ENCODE results near the gene LNP1.

Gene LNP1

DNA sequence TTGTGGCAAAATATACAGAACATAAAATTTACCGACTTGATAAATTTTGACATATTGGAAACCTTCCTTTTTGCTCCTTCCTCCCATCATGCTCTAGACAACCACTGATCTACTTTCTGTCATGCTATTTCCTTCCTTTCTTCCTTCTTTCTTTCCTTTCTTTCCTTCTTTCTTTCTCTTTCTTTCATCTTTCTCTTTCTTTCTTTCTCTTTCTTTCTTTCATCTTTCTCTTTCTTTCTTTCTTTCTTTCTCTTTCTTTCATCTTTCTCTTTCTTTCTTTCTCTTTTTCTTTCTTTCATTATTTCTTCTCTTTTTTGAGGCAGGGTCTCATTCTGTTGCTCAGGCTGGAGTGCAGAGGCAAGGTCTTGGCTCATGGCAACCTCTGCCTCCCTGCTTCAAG is 82.2 kb downstream of the LNP1 start:
- no peak for DNase-seq

DNA sequence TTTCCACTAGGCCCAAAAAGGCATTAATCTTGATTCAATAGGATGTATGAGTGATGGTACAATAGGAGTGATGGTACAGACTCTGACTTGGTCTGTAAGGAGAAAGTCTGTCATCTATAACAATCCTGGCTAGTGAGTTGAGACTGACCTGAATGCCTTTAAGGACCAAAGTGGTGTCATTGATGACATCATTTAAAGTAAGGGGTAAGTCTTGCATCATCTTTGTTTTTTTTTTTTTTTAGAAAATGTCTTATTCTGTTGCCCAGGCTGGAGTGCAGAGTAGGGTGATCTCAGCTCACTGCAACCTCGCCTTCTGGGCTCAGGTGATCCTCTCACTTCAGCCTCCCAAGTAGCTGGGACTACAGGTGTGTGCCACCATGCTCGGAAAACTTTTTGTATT is 85.5 kb downstream of the LNP1 start:
- DNase-seq: no peak

DNA sequence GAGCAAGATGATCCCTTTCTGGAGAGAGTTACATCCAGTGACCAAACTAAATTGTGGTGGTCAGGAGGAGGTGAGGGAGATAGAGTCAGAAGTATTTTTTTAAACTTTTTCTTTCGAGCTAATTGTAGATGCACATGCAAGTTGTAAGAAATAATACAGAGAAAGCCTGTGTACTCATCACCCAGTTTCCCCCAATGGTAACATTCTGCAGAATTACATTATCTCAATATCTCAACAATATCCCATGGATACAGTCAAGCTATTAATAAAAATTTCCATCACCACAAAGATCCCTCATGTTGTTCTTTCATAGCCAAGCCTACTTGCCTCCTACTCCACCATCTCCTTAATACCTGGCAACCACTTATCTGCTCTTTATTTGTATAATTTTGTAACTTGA is 87.8 kb downstream of the LNP1 start:
- DNase-seq: no peak

DNA sequence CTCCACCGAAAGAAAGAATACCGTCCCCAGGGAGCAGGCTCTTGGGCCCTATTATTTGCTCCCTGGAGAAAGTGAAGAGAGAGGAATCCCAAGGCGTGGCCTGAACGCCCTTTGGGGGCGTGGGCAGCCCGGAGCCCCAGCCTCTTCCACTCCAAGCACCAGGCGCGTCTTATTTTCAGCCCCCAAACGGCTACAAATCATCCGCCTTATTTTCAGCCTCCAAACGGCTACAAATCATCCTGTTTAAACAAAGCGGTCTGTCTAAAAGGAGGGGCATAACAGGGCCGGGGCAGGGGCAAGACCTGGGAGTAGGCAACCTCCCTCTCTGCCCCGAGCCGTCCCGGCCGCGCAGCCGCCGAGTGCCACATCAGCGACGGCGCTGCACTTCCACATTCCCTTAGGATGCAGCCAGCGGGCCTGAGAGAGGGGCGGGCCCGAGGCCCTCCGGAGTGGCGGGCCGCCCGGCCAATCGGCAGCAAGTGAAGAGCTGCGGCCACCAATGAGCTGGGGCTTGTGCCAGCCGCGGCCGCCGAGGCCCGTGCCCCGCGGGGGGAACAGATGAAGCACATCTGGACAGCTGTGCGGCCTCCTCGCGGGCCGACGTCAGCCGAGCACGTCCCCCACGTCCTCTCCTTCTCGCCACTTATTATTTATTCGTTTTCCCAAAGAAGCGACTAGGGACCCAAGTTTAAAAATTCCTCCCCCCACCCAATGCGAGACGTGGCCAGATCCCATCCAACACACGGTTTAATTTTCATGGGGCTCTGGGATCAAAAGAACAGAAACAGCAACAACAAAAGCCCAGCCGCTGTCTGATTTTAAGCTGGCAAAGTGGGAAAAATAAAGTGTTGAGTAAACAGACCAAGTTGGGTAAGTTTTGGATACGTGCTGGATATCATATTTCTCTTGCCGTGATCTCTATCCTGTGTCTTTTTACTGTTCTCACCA is 91.0 kb downstream of the LNP1 start, which contains the start of gene TMEM45A:
TMEM45A (plus strand) TSS at position 561 of the 948 bp plus-strand sequence. CDS start 62,593 bp downstream, outside the sequence.
- peak; percentile 71 to 80 for DNase-seq

DNA sequence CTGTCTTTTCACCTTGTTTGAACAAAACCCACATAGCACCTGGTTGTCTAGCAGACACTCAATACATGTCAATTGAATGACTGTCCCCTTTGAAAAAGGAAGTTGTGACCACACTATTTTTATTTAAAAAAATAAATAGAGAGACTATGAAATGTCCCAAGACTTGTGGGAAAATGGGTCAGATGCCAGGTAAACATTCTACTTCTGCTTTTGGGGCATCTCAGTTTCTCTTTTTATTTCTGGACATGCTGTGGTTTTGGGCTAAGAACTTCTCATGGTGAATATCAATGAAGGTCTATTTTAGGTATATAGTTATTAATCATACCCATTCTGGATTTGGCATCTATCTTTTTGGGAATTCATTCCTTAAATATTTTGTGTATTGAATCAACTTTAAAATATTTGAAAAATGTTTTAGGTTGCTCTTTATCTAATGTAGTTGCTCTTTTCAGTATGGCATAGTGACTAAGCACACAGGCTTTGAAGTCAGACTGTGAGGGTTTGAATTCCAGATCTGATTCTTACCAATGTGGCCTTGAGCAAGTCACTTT is 95.4 kb downstream of the LNP1 start:
- no peak for DNase-seq

DNA sequence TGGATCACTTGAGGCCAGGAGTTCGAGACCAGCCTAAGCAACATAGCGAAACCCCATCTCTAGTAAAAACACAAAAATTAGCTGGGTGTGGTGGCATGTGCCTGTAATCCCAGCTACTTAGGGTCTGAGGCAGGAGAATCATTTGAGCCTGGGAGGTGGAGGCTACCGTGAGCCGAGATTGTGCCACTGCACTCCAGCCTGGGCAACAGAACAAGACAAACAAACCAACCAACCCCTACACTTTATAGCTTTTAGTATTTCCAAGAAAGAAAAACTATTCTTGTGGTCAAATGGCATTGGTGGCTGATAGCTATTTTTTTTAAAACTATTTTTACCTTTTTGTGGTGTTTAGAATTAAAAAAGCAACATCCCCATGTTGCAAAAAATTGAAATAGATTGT is 98.3 kb downstream of the LNP1 start:
- DNase-seq: no peak

DNA sequence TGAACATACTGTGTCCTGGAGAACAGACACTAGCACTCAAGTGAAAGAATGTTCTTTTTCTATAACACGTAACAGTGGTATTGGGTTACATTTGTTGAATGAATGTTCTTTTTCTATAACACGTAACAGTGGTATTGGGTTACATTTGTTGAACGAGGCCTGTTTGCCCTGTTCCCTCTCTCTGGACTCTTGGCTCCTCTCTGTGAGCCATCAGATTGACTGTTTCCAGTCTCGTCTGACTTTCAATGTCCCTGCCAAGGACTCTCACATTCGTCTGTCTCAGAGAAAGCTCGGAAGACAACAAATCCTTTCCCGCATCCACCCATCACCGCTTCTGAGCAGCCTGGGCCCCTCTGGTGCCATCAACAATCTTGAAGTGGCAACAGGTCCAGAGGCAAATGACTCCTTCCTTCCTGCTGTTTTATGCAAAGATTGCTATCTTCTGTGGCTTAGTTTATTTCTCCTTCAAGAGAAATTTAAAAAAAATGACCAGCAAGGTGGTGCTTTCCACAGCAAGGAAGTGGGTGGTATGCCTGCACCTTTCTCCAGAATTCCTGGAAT is 99.1 kb downstream of the LNP1 start:
- DNase-seq: no peak

DNA sequence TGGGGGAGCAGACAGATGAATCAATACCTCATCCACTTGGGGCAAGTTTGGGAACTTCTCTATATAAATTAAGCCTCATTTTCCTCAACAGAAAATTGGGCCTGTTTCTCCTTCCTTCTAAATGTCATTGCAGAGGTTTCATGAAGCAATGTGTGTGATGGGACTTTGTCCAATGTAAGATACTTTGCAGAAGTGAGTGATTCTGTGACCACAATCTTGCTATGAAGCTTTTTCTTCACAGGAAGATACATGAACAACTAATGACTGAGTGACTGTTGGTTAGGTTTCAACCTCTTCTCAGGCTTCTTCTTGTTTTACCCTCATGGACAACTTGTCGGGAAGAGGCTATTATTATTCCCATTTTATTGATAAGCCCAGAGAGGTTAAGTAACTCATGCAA is 102.1 kb downstream of the LNP1 start:
- DNase-seq: no peak

Measured in stimulated activated CD4-positive, alpha-beta T cell treated with anti-CD3 and anti-CD28 coated beads, Interleukin-4, amount 100 ng/mL, for 4 hours (primary cell).